OCI-LY1 (cell line): Measurements from ENCODE around the gene NFIX.

Experiments
- H2AFZ ChIP-seq: fragments of 200-600 bp; sonication (generic), shearing (Covaris generic); 2 replicates; pipeline ENCODE4 v1.6.0; 2014; ENCODE audit warnings: antibody characterized with exemption, mild to moderate bottlenecking, low read length
- H3F3A ChIP-seq: fragments of 200-600 bp; sonication (generic), shearing (Covaris generic); 2 replicates; pipeline ENCODE4 v1.6.0; 2014; ENCODE audit warnings: mild to moderate bottlenecking, antibody characterized with exemption, low read length, moderate library complexity; ENCODE audit not compliant: insufficient read depth
- H3K27ac ChIP-seq: fragments of 200-600 bp; sonication (generic); 2 replicates; pipeline ENCODE4 v1.5.1; 2014; ENCODE audit warnings: low read length, mixed run types, mild to moderate bottlenecking, low read depth; ENCODE audit not compliant: poor library complexity, severe bottlenecking
- H3K27me3 ChIP-seq: fragments of 200-600 bp; sonication (generic); 2 replicates; pipeline ENCODE4 v1.6.0; 2014; ENCODE audit warnings: antibody characterized with exemption, mild to moderate bottlenecking, low read length, moderate library complexity; ENCODE audit not compliant: insufficient read depth
- H3K36me3 ChIP-seq: fragments of 200-600 bp; sonication (generic); 2 replicates; pipeline ENCODE4 v1.6.1; 2014; ENCODE audit warnings: mild to moderate bottlenecking, antibody characterized with exemption, low read length, moderate library complexity, mixed read lengths; ENCODE audit not compliant: insufficient read depth
- H3K4me1 ChIP-seq: fragments of 200-600 bp; sonication (generic); 2 replicates; pipeline ENCODE4 v1.5.1; 2014; ENCODE audit warnings: mild to moderate bottlenecking, low read length, moderate library complexity; ENCODE audit not compliant: insufficient read depth, severe bottlenecking
- H3K4me2 ChIP-seq: fragments of 200-600 bp; sonication (generic), shearing (Covaris generic); 2 replicates; pipeline ENCODE4 v1.6.1; 2014; ENCODE audit warnings: low read length
- H3K4me3 ChIP-seq: fragments of 200-600 bp; sonication (generic); 2 replicates; pipeline ENCODE4 v1.5.1; 2014; ENCODE audit warnings: low read length, low read depth, mild to moderate bottlenecking, mixed read lengths; ENCODE audit not compliant: poor library complexity, severe bottlenecking
- H3K79me2 ChIP-seq: fragments of 200-600 bp; shearing (Covaris generic); 2 replicates; pipeline ENCODE4 v1.6.1; 2016; ENCODE audit warnings: mixed run types, low read length, mixed read lengths; ENCODE audit not compliant: insufficient read depth
- H3K9ac ChIP-seq: fragments of 200-600 bp; sonication (generic), shearing (Covaris generic); 2 replicates; pipeline ENCODE4 v1.6.1; 2014; ENCODE audit warnings: mild to moderate bottlenecking, low read length, mixed read lengths
- H3K9me2 ChIP-seq: fragments of 200-600 bp; sonication (generic), shearing (Covaris generic); 2 replicates; pipeline ENCODE4 v1.6.1; 2014; ENCODE audit warnings: low read depth, mild to moderate bottlenecking, low read length, mixed read lengths
- H3K9me3 ChIP-seq: fragments of 200-600 bp; shearing (Covaris generic); 2 replicates; pipeline ENCODE4 v1.6.1; 2014; ENCODE audit warnings: low read length, mixed read lengths
- H4K20me1 ChIP-seq: fragments of 200-600 bp; sonication (generic), shearing (Covaris generic); 2 replicates; pipeline ENCODE4 v1.6.0; 2016; ENCODE audit warnings: mild to moderate bottlenecking, low read length; ENCODE audit not compliant: insufficient read depth
- EZH2 ChIP-seq: fragments of 200-600 bp; sonication (generic), shearing (Covaris generic); IDR thresholded peaks from 2 replicates; pipeline ENCODE4 v1.8.0; 2017; ENCODE audit warnings: borderline replicate concordance, mixed run types, mild to moderate bottlenecking, antibody characterized with exemption, low read length, moderate library complexity, mixed read lengths
- TF ChIP-seq, protein P1 (sequence below): fragments of 200-600 bp; sonication (generic), shearing (Covaris generic); IDR thresholded peaks from 2 replicates; pipeline ENCODE4 v1.5.1; 2017; ENCODE audit warnings: mild to moderate bottlenecking, antibody characterized with exemption, low read length, moderate library complexity, mixed read lengths

Gene NFIX

DNA sequence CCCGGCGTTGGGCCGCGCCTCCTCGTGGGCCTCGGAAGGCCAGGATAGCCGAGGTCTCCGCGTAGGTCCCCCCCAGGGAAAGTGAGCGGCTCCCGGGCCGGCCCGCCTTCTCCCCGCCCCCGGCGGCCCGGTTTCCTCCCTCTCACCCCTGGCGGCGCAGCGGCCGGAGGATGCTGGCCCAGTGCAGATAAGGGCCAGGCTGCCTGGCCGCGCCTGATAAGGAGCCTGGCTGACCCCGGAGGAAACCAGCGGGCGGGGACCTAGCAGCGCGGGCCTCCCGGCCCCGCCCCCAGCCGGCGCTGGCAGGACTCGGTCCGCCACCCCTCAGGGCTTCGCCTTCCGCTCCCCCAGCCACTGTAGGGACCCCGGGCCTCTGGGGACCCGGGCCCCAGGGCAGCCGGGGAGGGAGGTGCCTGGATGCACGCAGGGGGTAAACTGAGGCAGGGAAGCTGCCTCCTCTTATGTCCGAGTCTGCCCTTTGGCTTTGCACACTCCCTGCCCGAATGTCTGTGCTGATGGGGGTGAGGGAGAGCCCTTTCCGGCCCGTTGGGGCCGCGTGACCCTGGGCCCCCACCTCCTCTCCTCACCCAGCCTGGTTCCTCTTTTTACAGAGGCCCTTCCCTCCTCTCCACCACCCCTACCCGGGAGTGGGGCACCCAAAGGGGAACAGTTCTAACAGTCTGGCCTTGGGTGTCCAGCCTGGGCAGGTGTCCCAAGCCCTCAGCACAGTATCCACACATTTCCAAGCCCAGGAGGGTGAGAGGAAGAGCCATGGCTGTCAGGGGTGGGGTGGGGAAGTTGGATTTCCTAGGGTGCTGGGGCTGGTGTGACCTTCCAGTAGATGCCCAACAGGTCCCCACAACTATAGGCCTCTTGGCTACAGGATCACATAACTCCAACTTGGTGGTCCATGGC, 107.6 kb downstream of the NFIX start, which contains the start of gene LYL1:
LYL1 (minus strand) TSS at position 193 of the 915 bp plus-strand sequence. CDS start 1,687 bp downstream, outside the sequence.
- 0 out of 2 replicates have a peak, but pooled peaks cover 3% of the 10 kb centered on the region for H3F3A ChIP-seq
- no peaks in the 10 kb centered on the region for H3K9me2 ChIP-seq
- peaks cover 16% of the 10 kb centered on the region; the same call in 1 of the 2 replicates for H3K36me3 ChIP-seq
- peak within 1 kb of the TSS; percentile 98 for H3K27ac ChIP-seq
- no peaks in the 10 kb centered on the region for H3K79me2 ChIP-seq
- H4K20me1 ChIP-seq: no peaks in the 10 kb centered on the region
- no peaks in the 10 kb centered on the region for H3K9me3 ChIP-seq
- H3K4me3 ChIP-seq: peak within 1 kb of the TSS; percentile 62
- peaks cover 78% of the 10 kb centered on the region for H3K4me1 ChIP-seq
- no peak for TF ChIP-seq EZH2
- TF ChIP-seq, protein P1, sequence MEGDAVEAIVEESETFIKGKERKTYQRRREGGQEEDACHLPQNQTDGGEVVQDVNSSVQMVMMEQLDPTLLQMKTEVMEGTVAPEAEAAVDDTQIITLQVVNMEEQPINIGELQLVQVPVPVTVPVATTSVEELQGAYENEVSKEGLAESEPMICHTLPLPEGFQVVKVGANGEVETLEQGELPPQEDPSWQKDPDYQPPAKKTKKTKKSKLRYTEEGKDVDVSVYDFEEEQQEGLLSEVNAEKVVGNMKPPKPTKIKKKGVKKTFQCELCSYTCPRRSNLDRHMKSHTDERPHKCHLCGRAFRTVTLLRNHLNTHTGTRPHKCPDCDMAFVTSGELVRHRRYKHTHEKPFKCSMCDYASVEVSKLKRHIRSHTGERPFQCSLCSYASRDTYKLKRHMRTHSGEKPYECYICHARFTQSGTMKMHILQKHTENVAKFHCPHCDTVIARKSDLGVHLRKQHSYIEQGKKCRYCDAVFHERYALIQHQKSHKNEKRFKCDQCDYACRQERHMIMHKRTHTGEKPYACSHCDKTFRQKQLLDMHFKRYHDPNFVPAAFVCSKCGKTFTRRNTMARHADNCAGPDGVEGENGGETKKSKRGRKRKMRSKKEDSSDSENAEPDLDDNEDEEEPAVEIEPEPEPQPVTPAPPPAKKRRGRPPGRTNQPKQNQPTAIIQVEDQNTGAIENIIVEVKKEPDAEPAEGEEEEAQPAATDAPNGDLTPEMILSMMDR: no peak
- H3K9ac ChIP-seq: peak within 1 kb of the TSS; percentile 69
- H3K27me3 ChIP-seq: no peaks in the 10 kb centered on the region; the same call in 1 of the 2 replicates
- H3K4me2 ChIP-seq: peak within 1 kb of the TSS; percentile 62
- H2AFZ ChIP-seq: no peak within 1 kb of the TSS

DNA sequence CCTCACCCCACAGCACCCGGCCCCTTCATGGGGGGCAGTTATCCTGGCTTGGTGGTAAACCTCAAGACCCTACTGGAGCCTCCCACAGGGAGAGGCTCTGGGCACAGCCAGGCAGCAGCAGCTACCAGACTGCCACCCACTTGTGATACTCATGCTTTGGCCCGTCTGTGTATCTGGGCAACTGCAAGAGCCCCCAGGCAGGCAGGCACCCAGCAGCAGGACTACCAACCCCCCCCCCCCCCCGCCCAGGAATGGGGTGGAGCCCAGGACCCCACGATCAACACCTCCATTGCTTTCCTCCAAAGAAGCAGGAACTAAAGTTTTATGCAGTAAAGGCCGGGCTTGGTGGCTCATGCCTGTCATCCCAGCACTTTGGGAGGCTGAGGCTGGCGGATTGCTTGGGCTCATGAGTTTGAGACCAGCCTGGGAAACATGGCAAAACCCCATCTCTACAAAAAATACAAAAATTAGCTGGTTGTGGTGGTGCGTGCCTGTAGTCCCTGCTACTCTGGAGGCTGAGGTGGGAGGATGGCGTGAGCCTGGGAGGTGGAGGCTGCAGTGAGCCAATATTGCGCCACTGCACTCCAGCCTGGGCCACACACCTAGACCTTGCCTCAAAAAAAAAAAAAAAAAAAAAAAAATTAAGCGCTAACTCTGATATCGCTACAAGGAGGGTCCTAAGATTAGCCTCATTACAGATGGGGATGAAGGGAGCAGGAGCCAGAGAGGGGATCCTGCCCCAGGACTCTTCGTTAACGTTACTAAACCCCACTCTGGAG, 108.5 kb downstream of the NFIX start:
- H3K4me1 ChIP-seq: peaks cover 74% of the 10 kb centered on the region
- H3K9ac ChIP-seq: peak overlapping the region; percentile 91
- no peak overlapping the region for H2AFZ ChIP-seq
- no peaks in the 10 kb centered on the region for H3K9me2 ChIP-seq
- no peaks in the 10 kb centered on the region; the same call in 1 of the 2 replicates for H3K27me3 ChIP-seq
- H3K9me3 ChIP-seq: no peaks in the 10 kb centered on the region
- no peaks in the 10 kb centered on the region for H4K20me1 ChIP-seq
- peak overlapping the region; percentile 98 for H3K27ac ChIP-seq
- peak overlapping the region; percentile 92 for H3K4me2 ChIP-seq
- H3K4me3 ChIP-seq: peak overlapping the region; percentile 80
- H3K79me2 ChIP-seq: no peaks in the 10 kb centered on the region
- 0 out of 2 replicates have a peak, but pooled peaks cover 3% of the 10 kb centered on the region for H3F3A ChIP-seq
- no peak for TF ChIP-seq EZH2
- TF ChIP-seq, protein P1: no peak
- peaks cover 15% of the 10 kb centered on the region; the same call in 1 of the 2 replicates for H3K36me3 ChIP-seq

DNA sequence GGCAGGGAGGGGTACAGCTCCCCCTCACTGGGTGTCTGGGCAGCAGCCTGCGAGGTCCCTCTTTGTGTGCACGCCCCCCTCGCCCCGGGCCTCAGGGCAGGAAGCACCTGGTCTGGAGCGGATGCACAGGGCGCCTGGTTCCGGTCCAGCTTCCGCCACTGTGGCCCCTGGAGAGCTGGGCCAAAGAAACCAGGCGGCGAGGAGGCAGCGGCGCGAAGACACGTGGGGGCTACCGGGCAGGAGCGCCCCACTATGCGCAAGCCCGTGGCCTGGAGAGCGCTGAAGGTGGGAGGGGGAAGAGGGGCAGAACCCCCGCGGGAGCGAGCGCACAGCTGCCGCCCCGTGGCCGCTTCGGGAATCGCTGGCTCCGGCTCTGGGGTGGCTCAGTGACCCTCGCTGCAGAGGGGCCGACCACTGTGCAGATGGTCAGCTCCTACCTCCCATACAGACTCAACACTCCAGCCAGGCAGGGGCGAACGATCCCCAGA, 109.1 kb downstream of the NFIX start:
- no peak for TF ChIP-seq EZH2
- TF ChIP-seq, protein P1: peak; percentile 88
- Histone ChIP-seq H2AFZ (no peak overlapping the region), H3K9me2 (no peaks in the 10 kb centered on the region), H3K4me2 (peak overlapping the region; percentile 92), H3K36me3 (peaks cover 15% of the 10 kb centered on the region), H3K27ac (peak overlapping the region; percentile 98), H3K9me3 (no peaks in the 10 kb centered on the region), H4K20me1 (no peaks in the 10 kb centered on the region), H3K27me3 (no peaks in the 10 kb centered on the region), H3K4me1 (peaks cover 67% of the 10 kb centered on the region), H3K4me3 (peak overlapping the region; percentile 80), H3K79me2 (no peaks in the 10 kb centered on the region), H3F3A (0 out of 2 replicates have a peak, but pooled peaks cover 3% of the 10 kb centered on the region), H3K9ac (peak overlapping the region; percentile 91)
